Urothelium cell line (cell line): ENCODE results near the gene SYNGR4.

Experiments
- DNase-seq: peaks from one replicate; pipeline ENCODE4 v3.0.0; 2011; ENCODE audit warnings: low spot score, mixed read lengths
- FAIRE-seq: peaks from 2 replicates; lab custom pipeline; 2011; peaks lifted over from hg19 to GRCh38; lab: Jason Lieb, UNC

The SYNGR4 gene

DNA sequence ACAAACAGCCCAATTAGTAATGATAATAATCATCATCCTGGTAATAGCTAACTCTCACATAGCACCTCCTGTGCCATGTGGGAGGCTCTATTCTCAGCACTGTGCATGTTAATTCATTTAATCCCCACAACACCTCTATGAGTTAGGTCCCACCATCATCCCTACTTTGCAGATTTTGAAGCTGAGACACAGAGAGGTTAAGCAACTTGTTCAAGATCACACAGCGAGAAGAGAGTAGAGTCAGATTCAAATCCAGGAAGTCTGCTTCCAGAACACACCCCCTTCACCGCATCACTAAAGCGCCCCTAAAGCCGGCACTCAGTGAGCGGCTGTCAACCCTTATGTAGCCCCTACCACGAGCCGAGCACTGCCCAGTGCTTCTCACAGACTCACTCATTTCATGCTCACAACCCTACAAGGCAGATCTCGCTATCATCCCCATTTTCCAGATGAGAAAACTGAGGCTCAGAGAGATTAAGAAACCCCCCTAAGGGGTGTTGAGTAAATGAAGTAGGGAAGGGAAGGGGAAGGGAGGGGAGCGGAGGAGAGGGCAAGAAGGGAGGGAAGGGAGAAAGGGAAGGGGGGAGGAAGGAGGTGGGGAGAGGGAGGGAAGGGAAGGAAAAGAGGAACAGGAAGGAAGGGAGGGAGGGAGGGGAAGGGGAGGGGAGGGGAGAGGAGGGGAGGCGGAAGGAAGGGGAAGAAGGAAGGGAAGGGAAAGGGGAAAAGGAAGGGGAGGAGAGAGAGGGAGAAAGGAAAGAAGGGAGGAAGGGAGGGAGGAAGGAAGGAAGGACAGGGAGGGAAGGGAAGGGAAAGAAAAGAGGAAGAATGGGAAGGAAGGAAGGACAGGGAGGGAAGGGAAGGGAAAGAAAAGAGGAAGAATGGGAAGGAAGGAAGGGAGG, 22.4 kb upstream of the SYNGR4 start:
- FAIRE-seq, result peak; percentile 79
- no peak for DNase-seq

DNA sequence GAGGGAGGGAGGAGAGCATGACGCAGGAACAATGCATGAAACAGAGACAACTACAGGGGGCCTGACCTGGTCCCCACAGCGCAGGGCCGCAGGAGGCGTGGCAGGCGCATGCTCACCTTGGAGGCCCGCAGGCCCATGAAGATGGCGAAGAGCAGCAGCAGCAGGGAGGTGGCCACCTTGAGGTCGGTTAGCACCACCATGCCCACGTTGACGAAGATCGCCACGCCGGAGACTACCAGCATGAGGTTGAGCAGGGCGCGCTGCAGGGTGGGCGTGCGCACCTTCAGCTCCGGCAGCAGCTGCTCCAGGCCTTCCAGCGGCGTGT, 21.8 kb upstream of the SYNGR4 start:
- DNase-seq (no peak), FAIRE-seq (peak; percentile 44)

DNA sequence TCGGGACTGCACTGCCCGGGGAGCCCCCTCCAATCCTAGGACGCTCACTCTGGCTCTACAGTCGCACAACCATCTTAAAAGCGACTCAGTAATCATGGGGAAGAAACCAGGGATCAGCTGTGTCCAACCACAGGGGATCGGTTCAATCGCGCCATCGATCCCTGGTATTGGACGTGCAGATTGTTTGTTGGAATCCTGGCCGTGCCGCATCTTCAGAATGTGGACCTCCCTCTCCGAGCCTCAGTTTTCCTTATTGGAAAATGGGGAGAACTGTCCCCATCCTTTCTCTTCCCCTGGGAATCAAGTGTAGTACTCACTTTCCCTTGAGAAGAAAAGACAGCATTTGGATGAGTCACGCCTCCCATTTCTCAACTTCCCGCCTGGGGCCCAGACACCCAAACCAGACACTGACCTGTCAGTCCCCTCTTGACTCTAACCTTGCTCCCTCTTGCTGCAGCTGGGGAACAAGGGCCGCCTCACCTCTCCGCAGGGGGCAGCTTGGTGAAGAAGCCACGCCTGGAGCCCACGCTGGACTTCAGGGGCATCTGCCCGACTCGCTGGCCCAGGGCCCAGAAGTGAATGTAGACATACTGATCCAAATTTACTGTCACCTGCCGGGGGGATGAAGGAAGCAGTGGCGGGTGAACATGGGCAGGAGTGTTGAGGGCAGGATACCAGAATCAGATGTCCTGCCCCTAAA, 21.2 kb upstream of the SYNGR4 start:
- DNase-seq, result no peak
- peak; percentile 78 for FAIRE-seq

DNA sequence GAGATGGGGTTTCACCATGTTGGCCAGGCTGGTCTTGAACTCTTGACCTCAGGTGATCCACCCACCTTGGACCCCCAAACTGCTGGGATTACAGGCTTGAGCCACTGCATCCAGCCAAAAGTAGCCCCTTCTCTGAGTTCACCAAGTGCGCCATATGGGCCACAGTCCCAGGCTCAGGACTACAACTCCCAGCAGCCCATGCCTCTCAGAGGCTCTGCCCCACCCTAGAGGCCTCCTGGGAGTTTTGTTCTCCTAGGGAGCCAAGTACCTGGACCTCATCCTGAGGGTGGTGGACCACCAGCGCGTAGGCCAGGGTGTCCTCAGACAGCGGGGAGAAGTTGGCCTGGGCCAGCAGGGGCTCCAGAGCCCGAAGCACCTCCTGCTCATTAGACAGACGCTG, 19.3 kb upstream of the SYNGR4 start:
- DNase-seq (no peak), FAIRE-seq (no peak)

DNA sequence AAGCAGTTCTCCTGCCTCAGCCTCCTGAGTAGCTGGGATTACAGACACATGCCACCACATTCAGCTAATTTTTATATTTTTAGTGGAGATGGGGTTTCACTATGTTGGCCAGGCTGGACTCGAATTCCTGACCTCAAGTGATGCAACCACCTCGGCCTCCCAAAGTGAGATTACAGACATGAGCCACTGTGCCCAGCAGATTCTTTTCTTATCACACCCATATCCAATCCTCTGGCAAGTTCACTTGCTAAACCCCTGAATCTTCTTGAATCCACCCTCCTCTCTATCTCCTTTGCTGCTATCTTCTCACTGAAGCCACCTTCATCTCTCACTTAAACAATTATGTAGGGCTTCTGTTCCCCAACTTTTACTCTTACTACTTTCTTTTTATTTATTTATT, 18.0 kb upstream of the SYNGR4 start:
- no peak for FAIRE-seq
- no peak for DNase-seq

DNA sequence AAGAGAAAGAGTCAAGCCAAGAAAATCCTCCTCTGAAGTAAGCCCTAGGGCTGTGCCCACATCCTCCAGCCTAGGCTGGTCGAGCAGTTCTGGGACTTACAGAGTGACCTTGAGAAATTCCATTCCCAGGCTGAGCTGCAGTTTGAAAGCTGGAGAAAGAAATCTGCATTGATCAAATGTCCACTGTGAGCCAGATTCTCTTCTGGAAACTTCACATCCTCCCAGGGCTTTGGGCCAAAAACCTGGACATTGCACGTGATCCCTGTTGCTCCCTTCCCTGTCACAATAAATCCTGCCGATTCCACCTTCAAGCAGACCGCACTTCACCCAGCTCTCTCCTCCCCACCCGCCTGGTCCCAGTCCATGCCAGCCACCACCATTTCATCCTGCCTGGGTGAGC, 16.1 kb upstream of the SYNGR4 start:
- no peak for FAIRE-seq
- DNase-seq, result no peak

DNA sequence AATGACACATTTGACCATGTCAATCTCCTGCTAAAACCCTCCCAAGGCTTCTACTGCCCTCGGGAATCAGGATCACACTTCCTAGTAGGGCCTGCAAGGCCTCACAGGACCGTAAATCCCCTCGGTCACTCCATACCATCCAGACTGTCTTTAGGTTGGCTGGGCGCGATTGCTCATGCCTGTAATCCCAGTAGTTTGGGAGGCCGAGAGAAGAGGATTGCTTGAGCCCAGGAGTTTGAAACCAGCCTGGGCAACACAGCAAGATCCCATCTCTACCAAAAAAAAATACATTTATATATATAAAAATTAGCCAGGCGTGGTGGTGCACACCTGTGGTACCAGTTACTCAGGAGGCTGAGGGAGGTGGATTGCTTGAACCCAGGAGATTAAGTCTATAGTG, 15.4 kb upstream of the SYNGR4 start:
- DNase-seq (no peak), FAIRE-seq (no peak)

DNA sequence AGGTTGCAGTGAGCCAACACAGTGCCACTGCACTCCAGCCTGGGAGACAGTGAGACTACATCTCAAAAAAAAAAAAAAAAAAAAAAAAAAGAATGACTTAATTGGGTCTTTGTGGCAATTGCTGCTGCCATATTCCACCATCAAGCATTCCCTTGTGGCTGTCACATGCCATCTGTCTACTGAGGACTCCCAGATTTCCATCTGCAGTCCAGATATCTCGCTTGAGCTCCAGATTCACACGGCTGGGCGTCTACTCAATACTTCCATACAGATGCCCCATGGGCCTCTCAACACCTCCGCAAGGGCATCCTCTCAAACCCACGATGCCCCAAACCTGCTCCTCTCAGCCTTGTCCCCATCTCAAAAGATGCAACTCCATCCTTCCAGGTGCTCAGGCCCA, 13.3 kb upstream of the SYNGR4 start:
- no peak for DNase-seq
- FAIRE-seq, result no peak

DNA sequence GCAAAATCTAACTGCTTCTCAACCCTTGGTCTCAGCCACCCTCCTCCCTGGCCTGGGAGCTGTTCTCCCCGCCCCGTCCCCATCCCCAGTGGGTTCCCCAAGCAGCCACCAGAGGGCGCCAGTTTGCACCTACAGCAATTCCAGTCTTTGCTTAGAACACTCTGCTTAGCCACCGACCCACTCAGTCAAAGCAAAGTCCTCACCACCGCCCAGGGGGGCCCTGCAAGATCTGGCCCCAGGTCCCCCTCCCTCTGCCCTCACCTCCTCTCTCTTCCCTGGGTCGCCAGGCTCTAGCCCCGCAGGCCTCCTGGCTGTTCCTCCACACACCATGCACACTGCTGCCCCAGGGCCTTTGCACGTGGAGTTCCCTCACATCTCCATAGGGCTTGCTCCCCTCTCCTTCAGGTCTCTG, 12.8 kb upstream of the SYNGR4 start:
- DNase-seq (peak; percentile 65), FAIRE-seq (no peak)

DNA sequence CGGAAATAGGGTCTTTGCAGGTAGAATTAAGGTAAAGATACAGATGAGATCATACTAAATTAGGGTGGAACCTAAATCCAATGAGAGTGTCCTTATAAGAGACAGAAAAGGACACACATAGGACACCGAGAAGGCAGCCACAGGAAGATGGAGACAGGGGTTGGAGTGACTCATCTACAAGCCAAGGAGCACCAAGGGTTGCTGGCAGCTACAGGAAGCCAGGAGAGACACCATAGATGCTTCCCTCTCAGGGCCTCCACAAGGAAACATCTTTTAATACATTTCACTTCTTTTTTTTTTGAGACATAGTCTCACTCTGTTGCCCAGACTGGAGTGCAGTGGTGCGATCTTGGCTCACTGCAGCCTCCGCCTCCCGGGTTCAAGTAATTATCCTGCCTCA, 10.5 kb upstream of the SYNGR4 start:
- DNase-seq (no peak), FAIRE-seq (no peak)

DNA sequence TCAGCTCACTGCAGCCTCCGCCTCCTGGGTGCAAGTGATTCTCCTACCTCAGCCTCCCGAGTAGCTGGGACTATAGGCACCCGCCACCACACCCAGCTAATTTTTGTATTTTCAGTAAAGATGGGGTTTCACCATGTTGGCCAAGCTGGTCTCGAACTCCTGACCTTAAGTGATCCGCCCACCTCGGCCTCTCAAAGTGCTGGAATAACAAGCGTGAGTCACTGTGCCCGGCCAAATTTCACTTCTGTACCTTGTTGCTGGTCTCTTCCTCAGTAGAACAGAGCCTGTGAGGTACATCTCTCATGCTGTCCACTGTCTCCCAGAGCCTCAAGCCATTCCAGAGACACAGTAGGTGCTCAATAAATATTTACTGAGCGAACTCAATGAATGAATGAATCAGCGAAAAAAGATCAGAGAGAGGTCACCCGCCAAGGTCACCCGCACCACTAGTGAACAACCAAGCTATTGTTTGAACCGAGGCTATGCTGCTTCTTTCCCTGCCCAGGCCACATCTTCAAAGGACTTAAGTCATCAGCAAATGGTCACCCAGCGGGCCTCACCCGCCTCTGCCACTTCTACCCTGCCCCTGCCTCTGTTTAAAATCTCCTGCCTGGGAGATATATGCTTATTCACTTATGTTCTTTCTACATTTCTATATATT, 9.7 kb upstream of the SYNGR4 start:
- FAIRE-seq (no peak), DNase-seq (peak; percentile 78)

DNA sequence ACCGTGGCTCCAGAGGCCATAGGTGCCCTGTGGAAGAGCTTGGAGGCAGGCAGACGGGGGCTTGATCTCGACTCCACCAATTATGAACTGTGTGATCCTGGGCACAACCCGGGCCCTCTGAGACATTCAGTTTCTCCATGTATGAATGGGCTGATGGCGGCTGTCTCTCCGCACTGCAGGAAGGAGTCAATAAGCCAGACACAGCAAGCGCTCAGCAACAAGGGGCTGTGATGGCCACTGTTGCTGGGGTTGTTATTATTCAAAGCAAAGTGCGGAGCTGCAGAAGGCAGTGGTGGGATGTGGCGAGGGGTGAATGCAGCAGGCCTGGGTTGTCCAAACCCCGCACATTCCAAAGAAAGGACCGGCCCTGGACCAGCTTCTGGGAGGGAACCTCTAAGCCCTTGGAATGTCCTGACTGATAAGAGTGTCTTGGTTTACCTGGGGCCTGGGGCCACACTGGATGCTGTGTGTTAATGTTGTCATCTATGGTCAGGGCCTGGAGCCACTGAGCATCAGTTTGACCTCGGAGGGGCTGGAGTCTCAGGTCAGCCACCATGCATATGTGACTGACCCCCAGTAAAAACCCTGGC, 8.7 kb upstream of the SYNGR4 start:
- DNase-seq, result no peak
- FAIRE-seq, result no peak

DNA sequence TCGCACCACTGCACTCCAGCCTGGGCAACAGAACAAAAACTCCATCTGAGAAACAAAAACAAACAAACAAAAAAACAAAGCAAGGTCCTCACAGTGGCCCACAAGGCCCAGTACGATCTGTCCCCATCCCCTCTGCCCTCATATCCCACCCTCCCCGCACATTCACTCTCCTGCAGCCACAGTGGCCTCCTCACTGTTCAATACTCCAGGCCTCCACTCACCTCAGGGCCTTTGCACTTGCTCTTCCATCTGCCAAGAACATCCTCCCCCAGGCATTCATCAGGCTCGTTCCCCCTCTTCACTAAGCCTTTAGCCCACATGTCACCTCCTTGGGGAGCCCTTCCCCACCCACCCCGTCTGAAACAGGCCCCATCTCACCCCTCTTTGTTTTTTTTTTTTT, 5.0 kb upstream of the SYNGR4 start:
- DNase-seq (no peak), FAIRE-seq (no peak)

DNA sequence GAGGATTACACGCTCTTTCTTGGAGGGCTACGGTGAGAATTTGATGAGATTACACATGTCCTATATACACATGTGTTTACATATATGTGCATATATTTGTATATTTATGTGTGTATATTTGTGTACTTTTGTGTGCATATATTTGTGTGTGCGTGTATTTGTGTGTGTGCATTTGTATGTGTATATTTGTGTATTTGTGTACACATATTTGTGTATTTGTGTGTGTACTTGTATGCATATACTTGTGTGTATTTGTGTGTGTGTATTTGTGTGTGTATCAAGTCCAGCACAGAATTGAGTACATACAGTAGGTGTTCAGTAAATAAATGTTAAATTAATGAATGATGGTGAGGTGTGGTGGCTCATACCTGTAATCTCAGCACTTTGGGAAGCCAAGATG, 2.3 kb upstream of the SYNGR4 start:
- FAIRE-seq, result no peak

DNA sequence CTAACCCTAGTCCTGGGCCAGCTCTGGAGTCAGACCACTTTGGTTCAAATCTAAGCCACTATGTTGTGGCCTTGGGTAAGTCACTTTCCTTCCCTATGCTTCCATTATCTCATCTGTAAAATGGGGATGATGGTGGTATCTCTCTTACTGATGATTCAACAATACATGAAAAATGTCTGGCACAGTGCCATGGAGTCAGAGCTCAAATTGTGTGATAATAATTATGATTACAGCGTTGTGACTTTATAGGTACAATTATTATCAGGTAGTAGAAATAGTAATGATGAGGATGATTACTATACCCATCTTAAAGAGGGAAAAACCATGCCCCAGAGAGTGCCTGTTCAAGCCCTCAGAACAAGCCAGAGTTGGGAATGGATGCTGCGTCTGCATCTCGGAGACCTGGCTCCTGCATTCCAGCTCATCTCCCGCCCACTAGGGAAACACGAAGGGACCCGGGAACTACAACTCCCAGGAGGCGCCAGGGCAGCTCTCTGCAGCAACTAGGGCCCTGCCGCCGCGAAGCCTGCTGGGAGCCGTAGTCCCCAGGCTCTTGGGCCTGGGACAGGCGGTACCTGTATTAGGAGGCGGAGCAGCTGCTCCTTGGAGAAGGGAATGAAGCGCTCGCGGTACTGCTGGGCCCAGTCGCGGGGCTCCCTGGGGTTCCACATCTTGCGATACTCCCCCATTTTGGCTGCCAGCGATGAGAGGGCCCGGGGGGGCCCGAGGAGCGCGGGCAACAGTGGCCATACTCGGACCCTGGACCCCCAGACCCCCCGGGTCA, 1.3 kb upstream of the SYNGR4 start:
- no peak for FAIRE-seq
- peak; percentile 92 for DNase-seq

More for the DNA sequence above, 2.3 kb upstream of the SYNGR4 start:
- DNase-seq, result no peak

DNA sequence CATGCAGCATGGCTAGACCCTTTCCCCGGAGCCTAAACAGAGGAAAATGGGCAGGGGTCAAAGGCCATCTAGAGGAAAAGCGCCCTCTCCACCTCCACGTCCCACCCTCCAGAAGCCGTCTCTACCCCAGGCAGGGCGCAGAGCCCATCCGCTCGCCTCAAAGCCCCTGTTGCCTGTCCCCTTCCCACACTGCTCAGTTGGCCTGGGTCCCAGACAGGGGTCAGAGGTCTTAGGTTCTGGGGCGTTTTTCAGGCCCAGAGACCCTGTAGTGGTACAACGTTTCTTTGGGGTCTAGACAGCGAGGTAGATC, 712 bp upstream of the SYNGR4 start:
- FAIRE-seq, result no peak

DNA sequence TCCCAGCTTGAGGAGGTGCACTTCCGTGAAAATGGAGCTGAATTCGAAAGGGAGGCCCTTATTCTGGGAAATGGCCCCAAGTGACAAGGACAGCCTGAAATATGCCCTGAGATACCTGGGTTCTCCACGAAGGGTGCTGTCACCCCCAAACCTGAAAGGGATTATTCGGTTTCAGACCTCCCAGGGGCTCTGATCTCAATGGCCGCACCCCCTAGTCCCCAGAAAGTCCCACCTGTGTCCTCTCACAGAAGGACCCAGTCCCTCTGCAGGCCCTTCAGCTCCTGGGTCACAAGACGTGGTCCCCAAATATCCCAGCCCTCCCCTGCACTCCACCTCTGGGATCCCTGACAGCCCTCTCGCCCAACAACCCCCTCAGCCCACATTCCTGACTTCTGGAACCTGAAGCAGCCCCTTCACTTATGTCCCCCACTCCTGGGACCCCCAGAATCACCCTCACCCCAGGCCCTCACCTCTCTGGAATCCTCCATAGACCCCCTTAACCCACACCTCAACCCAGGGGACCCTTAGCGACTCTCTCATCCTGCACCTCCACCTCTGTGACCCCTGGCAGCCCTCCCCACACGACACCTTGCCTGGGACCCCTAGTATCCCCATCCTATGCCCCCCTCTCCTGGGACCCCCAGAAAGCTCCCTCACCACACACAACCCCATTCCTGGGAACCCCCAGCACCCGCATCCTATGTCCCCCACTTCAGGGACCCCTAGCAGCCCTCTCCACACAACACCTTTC, 606 bp downstream of the SYNGR4 start:
- FAIRE-seq (no peak), DNase-seq (no peak)

More for the DNA sequence above, 712 bp upstream of the SYNGR4 start:
- DNase-seq, result no peak

DNA sequence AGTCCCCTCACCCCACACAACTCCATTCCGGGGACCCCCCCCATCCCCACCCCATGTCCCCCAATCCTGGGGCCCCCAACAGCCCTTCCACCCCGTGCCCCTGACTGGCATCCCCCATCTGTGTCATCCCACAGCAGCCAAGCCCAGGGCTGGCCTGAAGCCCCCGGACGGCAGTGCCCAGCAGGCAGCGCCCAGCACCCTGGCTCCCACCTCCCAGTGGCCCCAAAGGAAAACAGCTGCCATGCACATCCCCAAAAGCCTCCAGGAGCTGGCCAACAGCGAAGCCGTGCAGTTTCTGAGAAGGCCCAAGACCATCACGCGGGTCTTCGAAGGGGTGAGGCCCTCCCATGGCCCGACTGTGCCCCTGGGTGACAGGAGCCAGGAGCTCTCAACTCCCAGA, 1.4 kb downstream of the SYNGR4 start:
- FAIRE-seq (no peak), DNase-seq (no peak)

DNA sequence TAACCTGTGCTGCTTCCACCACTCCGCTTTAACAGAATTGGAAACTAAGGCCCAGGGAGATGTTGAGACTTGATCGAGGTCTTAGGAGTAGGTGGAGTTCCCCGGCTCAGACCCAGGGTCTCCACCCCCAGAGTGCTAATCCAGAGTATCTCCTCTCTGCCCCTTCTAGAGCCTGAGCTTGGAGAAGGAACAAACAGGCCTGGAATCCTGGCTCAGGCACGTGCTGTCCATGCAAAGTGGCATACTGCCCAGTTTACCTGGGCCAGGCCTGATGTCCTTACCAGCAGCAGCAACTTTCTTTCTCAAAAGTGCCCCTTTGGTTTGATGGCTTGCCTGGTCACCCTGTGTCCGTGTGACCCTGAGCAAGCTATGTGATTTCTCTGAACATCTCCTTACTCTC, 3.7 kb downstream of the SYNGR4 start:
- DNase-seq (no peak), FAIRE-seq (no peak)

DNA sequence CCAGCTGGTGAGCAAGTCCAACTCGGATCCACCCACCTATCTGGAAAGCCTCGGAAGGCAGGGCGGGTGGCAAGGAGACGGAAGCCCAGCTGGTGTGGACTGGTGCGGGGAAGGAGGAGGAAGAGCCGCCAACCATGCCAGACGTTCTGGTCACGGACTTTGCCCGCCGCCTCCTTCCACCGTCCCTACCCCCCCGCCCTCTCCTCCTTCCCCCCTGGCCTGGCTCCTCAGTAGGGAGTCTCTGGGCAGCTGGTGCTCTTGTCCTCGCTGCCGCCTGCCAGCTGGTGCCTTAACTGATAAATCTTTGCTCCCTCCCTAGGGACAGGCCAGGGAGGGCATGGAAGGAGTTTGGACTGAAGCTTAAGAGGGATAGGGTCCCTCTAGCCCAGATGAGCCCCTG, 4.8 kb downstream of the SYNGR4 start:
- DNase-seq (no peak), FAIRE-seq (no peak)
